Left renal pelvis (tissue), 4 donors: ENCODE results near the gene TAF4. TPM values are rescaled to one million over a fixed set of nuclear protein-coding genes. Genes with fewer than 3 reads are reported as not detected.

ENCODE experiments used
- DNase-seq, 4 donors: peaks; one replicate each; pipeline ENCODE4 v3.0.0-alpha.2; 2013; ENCODE audit warnings: low read depth in 4 of 4, low spot score in 3 of 4
- polyA plus RNA-seq, 4 donors: library from polyadenylated mRNA; unstranded; fragments of 120-200 nt; gene quantifications; one replicate each; pipeline ENCODE4 v1.2.1, GENCODE V29; 2013; ENCODE audit not compliant: insufficient read length in 4 of 4

TAF4 gene
- polyA plus RNA-seq, 4 donors = 13.3 to 21.9 (median 17.7) TPM

- DNase-seq = no peak
These were observed 129.0 kb downstream of the TAF4 start for GRCh38 chr20:61936701-61937131.

GRCh38 chr20:61935926-61936700 is 129.6 kb downstream of the TAF4 start:
- no peak for DNase-seq

GRCh38 chr20:61934716-61935530 is 130.8 kb downstream of the TAF4 start:
- DNase-seq = no peak

GRCh38 chr20:61933951-61934715 is 131.5 kb downstream of the TAF4 start:
- DNase-seq = no peak

GRCh38 chr20:61933481-61933950 is 132.2 kb downstream of the TAF4 start:
- no peak for DNase-seq

GRCh38 chr20:61932711-61933480 is 132.8 kb downstream of the TAF4 start:
- DNase-seq = no peak

GRCh38 chr20:61932199-61932592 is 133.5 kb downstream of the TAF4 start:
- no peak for DNase-seq

GRCh38 chr20:61931476-61932198 is 134.0 kb downstream of the TAF4 start:
- DNase-seq = no peak

- DNase-seq = no peak
These were observed 134.8 kb downstream of the TAF4 start for GRCh38 chr20:61930776-61931475.

- no peak for DNase-seq
These were observed 135.6 kb downstream of the TAF4 start for GRCh38 chr20:61929971-61930666.

- DNase-seq = no peak
These were observed 136.1 kb downstream of the TAF4 start for GRCh38 chr20:61929561-61929960.

- DNase-seq = no peak
These were observed 137.7 kb downstream of the TAF4 start for GRCh38 chr20:61927826-61928541.

GRCh38 chr20:61927193-61927825 is 138.4 kb downstream of the TAF4 start:
- no peak for DNase-seq

- DNase-seq = no peak
These were observed 138.9 kb downstream of the TAF4 start for GRCh38 chr20:61926796-61927192.

GRCh38 chr20:61926253-61926613 is 139.4 kb downstream of the TAF4 start:
- no peak for DNase-seq

- no peak for DNase-seq
These were observed 140.0 kb downstream of the TAF4 start for GRCh38 chr20:61925555-61926252.
